Measurements from ENCODE around the gene ADD3. TPM values are rescaled to one million over a fixed set of nuclear protein-coding genes. Genes with fewer than 3 reads are reported as not detected.
A peak's percentile ranks its signal among the peaks of the same experiment; 100 is the strongest.

The ADD3 gene
- total RNA-seq, 1 experiment from 2014 or later: 14.1 TPM

GRCh38 chr10:110061687-110062086 is 53.9 kb downstream of the ADD3 start:
- H3K4me3 ChIP-seq: no peak overlapping the region
- DNase-seq: no peak
- no peaks in the 10 kb centered on the region for H3K27me3 ChIP-seq
- H3K9me3 ChIP-seq: no peaks in the 10 kb centered on the region
- no peaks in the 10 kb centered on the region for H3K36me3 ChIP-seq

GRCh38 chr10:110065269-110065668 is 57.5 kb downstream of the ADD3 start:
- Histone ChIP-seq H3K9me3 (no peaks in the 10 kb centered on the region), H3K27me3 (no peaks in the 10 kb centered on the region), H3K4me3 (no peak overlapping the region), H3K36me3 (no peaks in the 10 kb centered on the region)
- no peak for DNase-seq

GRCh38 chr10:110067960-110068770 is 60.4 kb downstream of the ADD3 start:
- Histone ChIP-seq H3K4me3 (no peak overlapping the region), H3K36me3 (no peaks in the 10 kb centered on the region), H3K27me3 (no peaks in the 10 kb centered on the region), H3K9me3 (no peaks in the 10 kb centered on the region)
- no peak for DNase-seq

GRCh38 chr10:110068780-110069179 is 61.0 kb downstream of the ADD3 start:
- no peak overlapping the region for H3K4me3 ChIP-seq
- no peak for DNase-seq
- no peaks in the 10 kb centered on the region for H3K36me3 ChIP-seq
- H3K27me3 ChIP-seq: no peaks in the 10 kb centered on the region
- H3K9me3 ChIP-seq: no peaks in the 10 kb centered on the region

GRCh38 chr10:110069502-110069982 is 61.8 kb downstream of the ADD3 start:
- no peak for DNase-seq
- H3K4me3 ChIP-seq: no peak overlapping the region
- no peaks in the 10 kb centered on the region for H3K36me3 ChIP-seq
- H3K9me3 ChIP-seq: no peaks in the 10 kb centered on the region
- H3K27me3 ChIP-seq: no peaks in the 10 kb centered on the region

GRCh38 chr10:110073896-110074295 is 66.1 kb downstream of the ADD3 start:
- no peaks in the 10 kb centered on the region for H3K36me3 ChIP-seq
- no peaks in the 10 kb centered on the region for H3K27me3 ChIP-seq
- no peaks in the 10 kb centered on the region for H3K9me3 ChIP-seq
- H3K4me3 ChIP-seq: no peak overlapping the region
- no peak for DNase-seq

- H3K4me3 ChIP-seq: no peak overlapping the region
- no peak for DNase-seq
- H3K36me3 ChIP-seq: no peaks in the 10 kb centered on the region
- H3K9me3 ChIP-seq: no peaks in the 10 kb centered on the region
- no peaks in the 10 kb centered on the region for H3K27me3 ChIP-seq
These were observed 66.5 kb downstream of the ADD3 start for GRCh38 chr10:110074298-110074697.

- Histone ChIP-seq H3K36me3 (no peaks in the 10 kb centered on the region), H3K9me3 (no peaks in the 10 kb centered on the region), H3K27me3 (no peaks in the 10 kb centered on the region), H3K4me3 (no peak overlapping the region)
- peak; percentile 27 for DNase-seq
These were observed 67.2 kb downstream of the ADD3 start for GRCh38 chr10:110074758-110075671.

- DNase-seq: no peak
- H3K36me3 ChIP-seq: no peaks in the 10 kb centered on the region
- no peaks in the 10 kb centered on the region for H3K9me3 ChIP-seq
- H3K4me3 ChIP-seq: no peak overlapping the region
- H3K27me3 ChIP-seq: no peaks in the 10 kb centered on the region
These were observed 67.9 kb downstream of the ADD3 start for GRCh38 chr10:110075686-110076085.

- no peaks in the 10 kb centered on the region for H3K27me3 ChIP-seq
- H3K4me3 ChIP-seq: no peak overlapping the region
- H3K36me3 ChIP-seq: no peaks in the 10 kb centered on the region
- H3K9me3 ChIP-seq: no peaks in the 10 kb centered on the region
- peak; percentile 17 for DNase-seq
These were observed 69.0 kb downstream of the ADD3 start for GRCh38 chr10:110076559-110077318.

GRCh38 chr10:110077436-110078130 is 69.8 kb downstream of the ADD3 start:
- no peak overlapping the region for H3K4me3 ChIP-seq
- DNase-seq: no peak
- H3K27me3 ChIP-seq: no peaks in the 10 kb centered on the region
- H3K9me3 ChIP-seq: no peaks in the 10 kb centered on the region
- no peaks in the 10 kb centered on the region for H3K36me3 ChIP-seq

- Histone ChIP-seq H3K4me3 (no peak overlapping the region), H3K27me3 (no peaks in the 10 kb centered on the region), H3K9me3 (no peaks in the 10 kb centered on the region), H3K36me3 (no peaks in the 10 kb centered on the region)
- no peak for DNase-seq
These were observed 70.5 kb downstream of the ADD3 start for GRCh38 chr10:110078317-110078716.

GRCh38 chr10:110081911-110082310 is 74.1 kb downstream of the ADD3 start:
- no peaks in the 10 kb centered on the region for H3K9me3 ChIP-seq
- H3K36me3 ChIP-seq: no peaks in the 10 kb centered on the region
- peak; percentile 34 for DNase-seq
- no peaks in the 10 kb centered on the region for H3K27me3 ChIP-seq
- no peak overlapping the region for H3K4me3 ChIP-seq

GRCh38 chr10:110083884-110084283 is 76.1 kb downstream of the ADD3 start:
- H3K4me3 ChIP-seq: no peak overlapping the region
- no peaks in the 10 kb centered on the region for H3K9me3 ChIP-seq
- H3K27me3 ChIP-seq: no peaks in the 10 kb centered on the region
- no peaks in the 10 kb centered on the region for H3K36me3 ChIP-seq
- DNase-seq: no peak

- no peaks in the 10 kb centered on the region for H3K9me3 ChIP-seq
- H3K27me3 ChIP-seq: no peaks in the 10 kb centered on the region
- H3K36me3 ChIP-seq: no peaks in the 10 kb centered on the region
- no peak overlapping the region for H3K4me3 ChIP-seq
- no peak for DNase-seq
These were observed 79.9 kb downstream of the ADD3 start for GRCh38 chr10:110087682-110088081.

GRCh38 chr10:110088367-110089104 is 80.8 kb downstream of the ADD3 start:
- no peaks in the 10 kb centered on the region for H3K9me3 ChIP-seq
- no peak overlapping the region for H3K4me3 ChIP-seq
- H3K27me3 ChIP-seq: no peaks in the 10 kb centered on the region

More at GRCh38 chr10:110088367-110089104, 80.8 kb downstream of the ADD3 start:
- no peak for DNase-seq
- H3K36me3 ChIP-seq: no peaks in the 10 kb centered on the region

All from MG63 (cell line).